ENCODE data around the gene CC2D2B. TPM values are rescaled to one million over a fixed set of nuclear protein-coding genes. Genes with fewer than 3 reads are reported as not detected.
A peak's percentile ranks its signal among the peaks of the same experiment; 100 is the strongest.
"Not testable (repeated sequence)": the region's sequence is repeated elsewhere in the genome, so short reads cannot be mapped to it uniquely, and the experiment has no call there.

The CC2D2B gene
- total RNA-seq, 2 donors from 2014 or later: not detected

GRCh38 chr10:95880704-95881103 is 27.1 kb upstream of the CC2D2B start:
- Mint-ChIP-seq H3K36me3 (peaks cover 0 to 8% of the 10 kb centered on the region in 2 donors), H3K27ac (no peak overlapping the region)

GRCh38 chr10:95881316-95881715 is 26.5 kb upstream of the CC2D2B start:
- ATAC-seq: no peak
- H3K27ac Mint-ChIP-seq: no peak overlapping the region
- peaks cover 0 to 3% of the 10 kb centered on the region in 2 donors for H3K36me3 Mint-ChIP-seq
- no peaks in the 10 kb centered on the region for H3K9me3 Mint-ChIP-seq
- DNase-seq (ENCODE audit: low spot score in 2 of 2): no peak

More at GRCh38 chr10:95880704-95881103, 27.1 kb upstream of the CC2D2B start:
- H3K9me3 Mint-ChIP-seq: no peaks in the 10 kb centered on the region
- no peak for ATAC-seq
- DNase-seq (ENCODE audit: low spot score in 2 of 2): no peak

- no peak overlapping the region for H3K27ac Mint-ChIP-seq
- H3K36me3 Mint-ChIP-seq: peaks cover 5 to 16% of the 10 kb centered on the region in 2 donors
- ATAC-seq (no peak), DNase-seq (ENCODE audit: low spot score in 2 of 2) (no peak)
- no peaks in the 10 kb centered on the region for H3K9me3 Mint-ChIP-seq
Measured at GRCh38 chr10:95889830-95890229, 17.9 kb upstream of the CC2D2B start.

- H3K36me3 Mint-ChIP-seq: peaks cover 13 to 16% of the 10 kb centered on the region in 2 donors
- DNase-seq (ENCODE audit: low spot score in 2 of 2) (no peak), ATAC-seq (no peak)
Measured at GRCh38 chr10:95896071-95896850, 11.5 kb upstream of the CC2D2B start.

GRCh38 chr10:95905897-95906580 is 1.7 kb upstream of the CC2D2B start:
- DNase-seq (ENCODE audit: low spot score in 2 of 2); ATAC-seq; H3K9me3 Mint-ChIP-seq; H3K27ac Mint-ChIP-seq: not testable (repeated sequence)
- H3K36me3 Mint-ChIP-seq: peaks cover 6 to 11% of the 10 kb centered on the region in 2 donors

More at GRCh38 chr10:95896071-95896850, 11.5 kb upstream of the CC2D2B start:
- Mint-ChIP-seq H3K27ac (no peak overlapping the region), H3K9me3 (no peaks in the 10 kb centered on the region)

DNA sequence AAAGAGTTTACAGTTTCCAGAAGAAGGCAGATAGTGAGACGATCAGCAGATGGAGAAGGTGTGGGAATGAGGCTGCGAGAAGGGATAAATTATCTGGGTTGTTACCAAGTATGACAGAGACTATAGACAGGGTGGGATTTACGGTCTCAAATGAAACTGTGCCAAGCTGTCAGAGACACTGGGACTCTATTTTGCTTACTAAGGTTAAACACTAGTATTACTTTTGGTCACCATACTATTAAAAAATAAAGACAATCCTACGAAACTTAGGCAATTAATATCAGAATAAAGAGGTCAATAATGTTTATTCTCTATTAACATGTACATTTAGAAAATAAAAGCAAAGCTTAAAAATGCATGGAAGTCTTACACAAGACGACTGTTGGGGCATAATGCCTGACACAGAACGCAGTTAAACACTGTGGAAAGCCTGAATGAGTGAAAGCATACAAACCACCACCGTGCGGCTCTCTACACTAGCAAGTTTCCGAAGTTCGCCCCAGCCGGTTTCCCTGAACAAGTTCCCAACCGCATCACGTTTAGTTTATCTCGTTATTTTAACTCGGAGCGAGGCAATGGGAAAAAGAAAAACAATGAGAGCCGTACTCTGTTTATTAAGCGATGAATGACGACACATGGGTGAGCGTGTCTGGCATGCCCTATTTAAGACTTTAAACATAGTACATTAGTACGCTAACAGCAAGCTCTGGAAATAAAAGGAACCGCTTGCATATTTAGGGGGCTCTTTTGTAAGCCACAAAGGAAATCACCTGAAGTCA is 909 bp upstream of the CC2D2B start:
- Mint-ChIP-seq H3K36me3 (peaks cover 6 to 11% of the 10 kb centered on the region in 2 donors), H3K27ac (peak overlapping the region; percentile 39 to 86), H3K9me3 (no peaks in the 10 kb centered on the region)
- ATAC-seq (peak; percentile 53 to 65), DNase-seq (ENCODE audit: low spot score in 2 of 2) (peak in 1 of 2 donors; percentile 31)

GRCh38 chr10:95908450-95908849 is 675 bp downstream of the CC2D2B start:
- ATAC-seq: no peak
- no peaks in the 10 kb centered on the region for H3K9me3 Mint-ChIP-seq

GRCh38 chr10:95909561-95909960 is 1.8 kb downstream of the CC2D2B start:
- DNase-seq (ENCODE audit: low spot score in 2 of 2): no peak
- no peak overlapping the region for H3K27ac Mint-ChIP-seq
- ATAC-seq: no peak
- H3K9me3 Mint-ChIP-seq: no peaks in the 10 kb centered on the region
- H3K36me3 Mint-ChIP-seq: peaks cover 6 to 7% of the 10 kb centered on the region in 2 donors

More at GRCh38 chr10:95908450-95908849, 675 bp downstream of the CC2D2B start:
- Mint-ChIP-seq H3K36me3 (peaks cover 6 to 7% of the 10 kb centered on the region in 2 donors), H3K27ac (peak overlapping the region in 1 of 2 donors; percentile 86)
- no peak for DNase-seq (ENCODE audit: low spot score in 2 of 2)

DNA sequence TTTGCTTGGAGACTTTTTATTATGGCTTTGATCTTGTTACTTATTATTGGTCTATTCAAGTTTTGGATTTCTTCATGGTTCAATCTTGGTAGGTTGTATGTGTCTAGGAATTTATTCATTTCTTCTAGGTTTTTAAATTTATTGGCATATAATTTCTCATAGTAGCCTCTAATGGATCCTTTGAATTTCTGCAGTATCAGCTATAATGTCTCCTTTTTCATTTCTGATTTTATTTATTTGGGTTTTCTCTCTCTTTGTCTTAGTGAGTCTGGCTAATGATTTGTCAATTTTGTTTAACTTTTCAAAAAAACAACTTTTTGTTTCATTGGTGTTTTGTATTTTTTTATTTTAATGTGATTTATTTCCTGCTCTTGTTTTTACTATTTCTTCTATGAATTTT is 8.3 kb downstream of the CC2D2B start:
- not testable (repeated sequence) for ATAC-seq; H3K9me3 Mint-ChIP-seq; H3K36me3 Mint-ChIP-seq; H3K27ac Mint-ChIP-seq; DNase-seq (ENCODE audit: low spot score in 2 of 2)

DNA sequence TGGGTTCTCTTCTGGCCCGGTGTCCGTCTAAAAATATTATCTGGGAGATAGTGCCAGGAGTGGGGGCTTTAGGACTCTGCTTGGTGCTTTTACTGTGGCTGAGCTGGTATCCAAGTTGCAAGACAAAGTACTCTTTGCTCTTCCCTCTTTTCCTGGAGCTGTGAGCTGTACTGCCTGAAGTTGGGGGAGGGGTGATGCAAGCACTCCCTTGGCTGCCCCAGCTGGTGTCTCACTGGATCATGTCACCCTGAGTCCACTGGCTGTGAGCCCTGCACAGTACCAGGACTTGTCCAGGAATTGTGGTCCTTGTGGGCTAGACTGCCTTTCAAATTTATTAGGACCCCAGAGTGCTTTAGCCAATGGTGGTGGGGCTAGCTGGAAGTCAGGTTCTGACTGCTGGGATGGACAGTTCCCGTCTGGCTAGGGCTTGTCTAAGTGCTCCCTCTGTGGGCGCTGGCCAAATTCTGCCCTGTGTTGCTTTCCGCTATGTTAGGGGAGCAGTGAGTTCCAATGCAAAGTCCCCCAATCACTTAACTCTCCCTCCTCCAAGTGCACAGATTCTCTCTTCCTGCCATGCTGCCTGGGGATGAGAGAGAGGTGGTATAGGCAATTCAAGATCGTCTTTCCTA is 13.1 kb downstream of the CC2D2B start:
- H3K9me3 Mint-ChIP-seq: no peaks in the 10 kb centered on the region
- no peak overlapping the region for H3K27ac Mint-ChIP-seq
- no peak for DNase-seq (ENCODE audit: low spot score in 2 of 2)
- ATAC-seq: no peak
- peaks cover 0 to 6% of the 10 kb centered on the region in 2 donors for H3K36me3 Mint-ChIP-seq

- no peak for ATAC-seq
- no peak overlapping the region for H3K27ac Mint-ChIP-seq
- no peak for DNase-seq (ENCODE audit: low spot score in 2 of 2)
- no peaks in the 10 kb centered on the region for H3K9me3 Mint-ChIP-seq
- H3K36me3 Mint-ChIP-seq: no peaks in the 10 kb centered on the region
Measured at GRCh38 chr10:95925033-95925432, 17.3 kb downstream of the CC2D2B start.

GRCh38 chr10:95935429-95935828 is 27.7 kb downstream of the CC2D2B start:
- H3K36me3 Mint-ChIP-seq: peaks cover 0 to 26% of the 10 kb centered on the region in 2 donors
- DNase-seq (ENCODE audit: low spot score in 2 of 2): no peak
- H3K27ac Mint-ChIP-seq: no peak overlapping the region
- H3K9me3 Mint-ChIP-seq: peaks cover 8 to 10% of the 10 kb centered on the region in 2 donors
- no peak for ATAC-seq

DNA sequence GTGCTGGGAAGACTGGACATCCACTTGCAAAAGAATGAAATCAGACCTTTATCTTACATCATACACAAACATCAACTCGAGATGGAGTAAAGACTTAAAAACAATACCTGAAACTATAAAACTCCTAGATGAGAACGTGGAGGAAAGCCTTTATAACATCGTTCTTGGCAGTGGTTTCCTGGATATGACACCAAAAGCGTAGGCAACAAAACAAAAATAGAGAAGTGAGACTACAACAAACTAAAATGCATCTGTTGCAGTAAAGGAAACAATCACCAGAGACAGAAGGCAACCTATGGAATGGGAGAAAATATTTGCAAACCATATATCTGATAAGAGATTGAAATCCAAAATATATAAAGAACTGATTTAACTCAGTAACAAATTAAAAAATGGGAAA is 33.3 kb downstream of the CC2D2B start:
- H3K9me3 Mint-ChIP-seq: peaks cover 4 to 12% of the 10 kb centered on the region in 2 donors
- ATAC-seq: no peak
- peaks cover 5 to 13% of the 10 kb centered on the region in 2 donors for H3K36me3 Mint-ChIP-seq
- DNase-seq (ENCODE audit: low spot score in 2 of 2): no peak
- H3K27ac Mint-ChIP-seq: no peak overlapping the region

GRCh38 chr10:95963202-95963990 is 55.6 kb downstream of the CC2D2B start:
- Mint-ChIP-seq H3K9me3 (peaks cover 8 to 13% of the 10 kb centered on the region in 2 donors), H3K27ac (peak overlapping the region; percentile 41 to 57), H3K36me3 (peaks cover 4 to 5% of the 10 kb centered on the region in 2 donors)
- ATAC-seq (peak in 1 of 2 donors; percentile 39), DNase-seq (ENCODE audit: low spot score in 2 of 2) (no peak)

DNA sequence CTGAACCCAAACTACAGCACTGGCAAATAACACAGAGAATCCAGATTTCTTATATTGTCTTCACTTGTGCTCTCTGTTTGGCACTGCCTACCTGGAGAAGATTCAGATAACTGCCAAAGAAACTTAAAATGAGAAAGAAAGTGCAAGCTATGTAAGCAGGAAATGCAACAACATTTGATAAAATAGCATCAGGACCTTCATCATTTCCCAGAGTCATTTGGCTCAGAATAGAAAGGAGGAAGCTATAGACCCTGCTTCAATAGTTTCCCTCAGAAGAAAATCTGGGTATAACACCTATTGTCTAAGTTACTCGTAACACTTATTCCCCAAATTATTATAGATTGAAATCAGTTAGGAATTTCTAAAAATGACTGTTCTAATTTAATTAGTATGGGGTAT is 56.2 kb downstream of the CC2D2B start:
- Mint-ChIP-seq H3K9me3 (peaks cover 4 to 8% of the 10 kb centered on the region in 2 donors), H3K27ac (peak overlapping the region in 1 of 2 donors; percentile 41), H3K36me3 (no peaks in the 10 kb centered on the region)
- no peak for ATAC-seq
- no peak for DNase-seq (ENCODE audit: low spot score in 2 of 2)

GRCh38 chr10:95964756-95965155 is 57.0 kb downstream of the CC2D2B start:
- H3K36me3 Mint-ChIP-seq: no peaks in the 10 kb centered on the region
- DNase-seq (ENCODE audit: low spot score in 2 of 2): no peak
- no peak for ATAC-seq
- no peak overlapping the region for H3K27ac Mint-ChIP-seq
- peaks cover 4 to 8% of the 10 kb centered on the region in 2 donors for H3K9me3 Mint-ChIP-seq

All from activated naive CD4-positive, alpha-beta T cell treated with anti-CD3 and anti-CD28 coated beads, Interleukin-2, amount 50 U/mL, for 72 hours (primary cell).